Uterus (tissue), 2 donors: ENCODE data around the gene UPF2.

ENCODE experiments used
- POLR2A ChIP-seq, 2 donors: fragments of 450-650 bp; IDR thresholded peaks; one replicate each; pipeline ENCODE4 v1.6.1; 2016; ENCODE audit warnings: antibody characterized with exemption in 2 of 2, mild to moderate bottlenecking in 1 of 2, moderate library complexity in 1 of 2
- TF ChIP-seq, protein P1 (sequence below), 4 experiments: fragments of 200-600 bp in 2 of 4; fragments of 450-650 bp in 2 of 4; sonication (generic) in 2 of 4; IDR thresholded peaks; one replicate each; pipeline ENCODE4 v1.5.1; 2016 to 2019; ENCODE audit warnings: antibody characterized with exemption in 4 of 4, mild to moderate bottlenecking in 2 of 4, moderate library complexity in 1 of 4

DNA sequence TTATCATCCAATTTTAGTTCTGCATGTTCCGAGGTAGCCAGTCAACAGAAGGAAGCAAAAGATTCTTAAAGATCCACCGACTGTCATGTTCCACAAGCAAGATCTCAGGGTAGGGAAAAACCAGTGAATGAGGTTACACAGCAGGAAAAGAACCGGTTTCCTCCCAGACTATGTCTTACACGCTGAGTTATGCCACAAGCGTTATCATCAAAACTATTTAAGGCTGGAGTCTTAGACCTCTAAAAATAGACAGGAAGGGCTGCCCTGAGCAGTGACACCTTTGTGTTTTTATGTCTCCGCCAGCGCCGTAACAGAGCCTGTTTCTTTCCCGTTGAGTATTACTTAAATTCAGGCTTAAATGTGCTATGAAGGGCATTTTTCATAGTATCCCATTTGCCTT lies 171.1 kb downstream of the UPF2 start:
- TF ChIP-seq, protein P1, sequence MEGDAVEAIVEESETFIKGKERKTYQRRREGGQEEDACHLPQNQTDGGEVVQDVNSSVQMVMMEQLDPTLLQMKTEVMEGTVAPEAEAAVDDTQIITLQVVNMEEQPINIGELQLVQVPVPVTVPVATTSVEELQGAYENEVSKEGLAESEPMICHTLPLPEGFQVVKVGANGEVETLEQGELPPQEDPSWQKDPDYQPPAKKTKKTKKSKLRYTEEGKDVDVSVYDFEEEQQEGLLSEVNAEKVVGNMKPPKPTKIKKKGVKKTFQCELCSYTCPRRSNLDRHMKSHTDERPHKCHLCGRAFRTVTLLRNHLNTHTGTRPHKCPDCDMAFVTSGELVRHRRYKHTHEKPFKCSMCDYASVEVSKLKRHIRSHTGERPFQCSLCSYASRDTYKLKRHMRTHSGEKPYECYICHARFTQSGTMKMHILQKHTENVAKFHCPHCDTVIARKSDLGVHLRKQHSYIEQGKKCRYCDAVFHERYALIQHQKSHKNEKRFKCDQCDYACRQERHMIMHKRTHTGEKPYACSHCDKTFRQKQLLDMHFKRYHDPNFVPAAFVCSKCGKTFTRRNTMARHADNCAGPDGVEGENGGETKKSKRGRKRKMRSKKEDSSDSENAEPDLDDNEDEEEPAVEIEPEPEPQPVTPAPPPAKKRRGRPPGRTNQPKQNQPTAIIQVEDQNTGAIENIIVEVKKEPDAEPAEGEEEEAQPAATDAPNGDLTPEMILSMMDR (IDR thresholded peaks at IDR 0.05), result no peak
- TF ChIP-seq POLR2A (IDR thresholded peaks at IDR 0.05), result no peak
